ENCODE data around the gene CRISPLD2.

The CRISPLD2 gene

GRCh38 chr16:84775262-84775810, 44.4 kb upstream of the CRISPLD2 start:
- H3K36me3 ChIP-seq (ENCODE audit: insufficient read depth, low read length): peaks cover 94% of the 10 kb centered on the region
- no peak overlapping the region for H3K4me2 ChIP-seq (ENCODE audit: low read depth, low read length, poor library complexity, severe bottlenecking)
- no peak overlapping the region for H3K9ac ChIP-seq (ENCODE audit: low read depth, low read length, poor library complexity, severe bottlenecking)
- no peaks in the 10 kb centered on the region for H3K9me2 ChIP-seq (replicated peaks; ENCODE audit: low read depth, low read length)
- no peaks in the 10 kb centered on the region for H3F3A ChIP-seq (ENCODE audit: low read depth)
- H3K9me3 ChIP-seq (ENCODE audit: insufficient read depth, low read depth, low read length): no peaks in the 10 kb centered on the region
- no peak for TF ChIP-seq CTCF (conservative IDR thresholded peaks at IDR 0.05; ENCODE audit: low read length)
- no peak for TF ChIP-seq EZH2phosphoT487 (IDR thresholded peaks at IDR 0.05; ENCODE audit: borderline replicate concordance)
- peaks cover 3% of the 10 kb centered on the region for H4K20me1 ChIP-seq (ENCODE audit: insufficient read depth, low read length, poor library complexity, severe bottlenecking)
- H3K4me1 ChIP-seq (ENCODE audit: insufficient read depth, low read length, poor library complexity, severe bottlenecking): no peaks in the 10 kb centered on the region
- H3K79me2 ChIP-seq (ENCODE audit: insufficient read depth, low read length): peaks cover 8% of the 10 kb centered on the region; the same call in 1 of the 2 replicates
- H2AFZ ChIP-seq (ENCODE audit: low read length): no peak overlapping the region
- no peaks in the 10 kb centered on the region for H3K27me3 ChIP-seq (ENCODE audit: insufficient read depth, low read length, poor library complexity, severe bottlenecking)
- H3K4me3 ChIP-seq (ENCODE audit: low read length, poor library complexity, severe bottlenecking): no peak overlapping the region

- no peaks in the 10 kb centered on the region for H4K20me1 ChIP-seq (ENCODE audit: insufficient read depth, low read length, poor library complexity, severe bottlenecking)
- no peak for TF ChIP-seq EZH2phosphoT487 (IDR thresholded peaks at IDR 0.05; ENCODE audit: borderline replicate concordance)
- TF ChIP-seq CTCF (conservative IDR thresholded peaks at IDR 0.05; ENCODE audit: low read length): no peak
- no peak overlapping the region for H2AFZ ChIP-seq (ENCODE audit: low read length)
- H3K79me2 ChIP-seq (ENCODE audit: insufficient read depth, low read length): no peaks in the 10 kb centered on the region
- H3K4me2 ChIP-seq (ENCODE audit: low read depth, low read length, poor library complexity, severe bottlenecking): no peak overlapping the region
- no peak overlapping the region for H3K9ac ChIP-seq (ENCODE audit: low read depth, low read length, poor library complexity, severe bottlenecking)
- H3K4me1 ChIP-seq (ENCODE audit: insufficient read depth, low read length, poor library complexity, severe bottlenecking): no peaks in the 10 kb centered on the region
- no peaks in the 10 kb centered on the region for H3K9me3 ChIP-seq (ENCODE audit: insufficient read depth, low read depth, low read length)
- no peaks in the 10 kb centered on the region for H3K9me2 ChIP-seq (replicated peaks; ENCODE audit: low read depth, low read length)
- no peaks in the 10 kb centered on the region for H3K27me3 ChIP-seq (ENCODE audit: insufficient read depth, low read length, poor library complexity, severe bottlenecking)
- H3K4me3 ChIP-seq (ENCODE audit: low read length, poor library complexity, severe bottlenecking): no peak overlapping the region
- H3F3A ChIP-seq (ENCODE audit: low read depth): no peaks in the 10 kb centered on the region
- H3K36me3 ChIP-seq (ENCODE audit: insufficient read depth, low read length): peaks cover 88% of the 10 kb centered on the region
Measured at GRCh38 chr16:84777435-84777834, 42.4 kb upstream of the CRISPLD2 start.

GRCh38 chr16:84778720-84779119, 41.1 kb upstream of the CRISPLD2 start:
- peaks cover 76% of the 10 kb centered on the region for H3K36me3 ChIP-seq (ENCODE audit: insufficient read depth, low read length)
- no peaks in the 10 kb centered on the region for H3K4me1 ChIP-seq (ENCODE audit: insufficient read depth, low read length, poor library complexity, severe bottlenecking)
- no peak overlapping the region for H3K4me3 ChIP-seq (ENCODE audit: low read length, poor library complexity, severe bottlenecking)
- no peaks in the 10 kb centered on the region for H3K79me2 ChIP-seq (ENCODE audit: insufficient read depth, low read length)
- H4K20me1 ChIP-seq (ENCODE audit: insufficient read depth, low read length, poor library complexity, severe bottlenecking): no peaks in the 10 kb centered on the region
- no peaks in the 10 kb centered on the region for H3F3A ChIP-seq (ENCODE audit: low read depth)
- no peaks in the 10 kb centered on the region for H3K9me2 ChIP-seq (replicated peaks; ENCODE audit: low read depth, low read length)
- TF ChIP-seq CTCF (conservative IDR thresholded peaks at IDR 0.05; ENCODE audit: low read length) (no peak), EZH2phosphoT487 (IDR thresholded peaks at IDR 0.05; ENCODE audit: borderline replicate concordance) (no peak)
- H3K9ac ChIP-seq (ENCODE audit: low read depth, low read length, poor library complexity, severe bottlenecking): no peak overlapping the region
- H3K4me2 ChIP-seq (ENCODE audit: low read depth, low read length, poor library complexity, severe bottlenecking): no peak overlapping the region
- no peaks in the 10 kb centered on the region for H3K27me3 ChIP-seq (ENCODE audit: insufficient read depth, low read length, poor library complexity, severe bottlenecking)
- H2AFZ ChIP-seq (ENCODE audit: low read length): no peak overlapping the region
- H3K9me3 ChIP-seq (ENCODE audit: insufficient read depth, low read depth, low read length): no peaks in the 10 kb centered on the region

All from Loucy (cell line).